GM19397 (cell line): ENCODE results near the gene XRCC2.

Experiments
- ATAC-seq: cut with Tn5 transposase; IDR thresholded peaks from one replicate; pipeline ENCODE4 v1.9.1; 2021; ENCODE audit warnings: mild to moderate bottlenecking, moderate library complexity; ENCODE audit not compliant: unreplicated experiment

The XRCC2 gene

GRCh38 chr7:152618427-152618826, 57.5 kb downstream of the XRCC2 start:
- ATAC-seq = no peak

- ATAC-seq = no peak
Observed at GRCh38 chr7:152617056-152617455, 58.9 kb downstream of the XRCC2 start.

- ATAC-seq = no peak
Observed at GRCh38 chr7:152615031-152615741, 60.8 kb downstream of the XRCC2 start.

- ATAC-seq = no peak
Observed at GRCh38 chr7:152608656-152609055, 67.3 kb downstream of the XRCC2 start.

GRCh38 chr7:152608208-152608607, 67.7 kb downstream of the XRCC2 start:
- no peak for ATAC-seq

GRCh38 chr7:152607007-152607406, 68.9 kb downstream of the XRCC2 start:
- no peak for ATAC-seq

- ATAC-seq = no peak
Observed at GRCh38 chr7:152602962-152603361, 73.0 kb downstream of the XRCC2 start.

- no peak for ATAC-seq
Observed at GRCh38 chr7:152601305-152601798, 74.6 kb downstream of the XRCC2 start.

- ATAC-seq = no peak
Observed at GRCh38 chr7:152600266-152600665, 75.7 kb downstream of the XRCC2 start.

- no peak for ATAC-seq
Observed at GRCh38 chr7:152597507-152597906, 78.4 kb downstream of the XRCC2 start.

- ATAC-seq = no peak
Observed at GRCh38 chr7:152596824-152597223, 79.1 kb downstream of the XRCC2 start.
